Keratinocyte (primary cell): ENCODE data around the gene TSPAN17. TPM values are rescaled to one million over a fixed set of nuclear protein-coding genes. Genes with fewer than 3 reads are reported as not detected.

Experiments used
- DNase-seq: peaks from one replicate; pipeline ENCODE4 v3.0.0-alpha.2; 2011; ENCODE audit warnings: low read depth, missing footprints, low spot score
- FAIRE-seq: peaks from 2 replicates; lab custom pipeline; 2011; peaks lifted over from hg19 to GRCh38; lab: Jason Lieb, UNC
- H2AFZ ChIP-seq: 2 replicates; pipeline ENCODE4 v1.6.0; 2012; ENCODE audit warnings: low read length, control low read depth, inconsistent platforms; ENCODE audit not compliant: control insufficient read depth
- H3K27ac ChIP-seq: 2 replicates; pipeline ENCODE4 v1.5.1; 2011; ENCODE audit warnings: low read length; ENCODE audit not compliant: control insufficient read depth, insufficient read depth
- H3K27me3 ChIP-seq: 3 replicates; pipeline ENCODE4 v1.6.0; 2011; ENCODE audit warnings: low read length; ENCODE audit not compliant: control insufficient read depth, insufficient read depth; ENCODE audit errors: extremely low read depth
- H3K36me3 ChIP-seq, 2 experiments: 2 replicates in 1 of 2; 3 replicates in 1 of 2; pipeline ENCODE4 v1.5.1; 2011; ENCODE audit warnings: low read length in 2 of 2, mild to moderate bottlenecking in 1 of 2; ENCODE audit not compliant: control insufficient read depth in 2 of 2, insufficient read depth in 2 of 2; ENCODE audit errors: extremely low read depth in 1 of 2
- H3K4me1 ChIP-seq: 3 replicates; pipeline ENCODE4 v1.5.1; 2011; ENCODE audit warnings: low read length; ENCODE audit not compliant: control insufficient read depth, insufficient read depth; ENCODE audit errors: extremely low read depth
- H3K4me2 ChIP-seq: 3 replicates; pipeline ENCODE4 v1.6.0; 2011; ENCODE audit warnings: low read depth, low read length; ENCODE audit not compliant: control insufficient read depth, insufficient read depth; ENCODE audit errors: extremely low read depth
- H3K4me3 ChIP-seq, 3 experiments: fragments of 200-600 bp in 1 of 3; sonication (generic) in 1 of 3; 2 replicates in 2 of 3; 3 replicates in 1 of 3; pipeline ENCODE4 v1.5.1; 2011 to 2016; ENCODE audit warnings: low read length in 3 of 3, mild to moderate bottlenecking in 3 of 3, control low read depth in 2 of 3, inconsistent platforms in 1 of 3, low read depth in 1 of 3, mixed read lengths in 1 of 3, mixed run types in 1 of 3, moderate library complexity in 1 of 3; ENCODE audit not compliant: control insufficient read depth in 2 of 3, insufficient read depth in 2 of 3; ENCODE audit errors: extremely low read depth in 1 of 3
- H3K79me2 ChIP-seq: 2 replicates; pipeline ENCODE4 v1.6.0; 2012; ENCODE audit warnings: low read length; ENCODE audit not compliant: control insufficient read depth, insufficient read depth
- H3K9ac ChIP-seq: 3 replicates; pipeline ENCODE4 v1.6.0; 2011; ENCODE audit warnings: low read length; ENCODE audit not compliant: control insufficient read depth, insufficient read depth; ENCODE audit errors: extremely low read depth
- H3K9me1 ChIP-seq: 3 replicates; pipeline ENCODE4 v1.6.0; 2011; ENCODE audit warnings: low read length; ENCODE audit not compliant: control insufficient read depth, insufficient read depth; ENCODE audit errors: extremely low read depth
- H3K9me3 ChIP-seq: 2 replicates; pipeline ENCODE4 v1.5.1; 2012; ENCODE audit warnings: low read depth, low read length; ENCODE audit not compliant: control insufficient read depth
- H4K20me1 ChIP-seq: 3 replicates; pipeline ENCODE4 v1.6.0; 2011; ENCODE audit warnings: low read length; ENCODE audit not compliant: control insufficient read depth, insufficient read depth; ENCODE audit errors: extremely low read depth
- CTCF ChIP-seq, 3 experiments: IDR thresholded peaks in 1 of 3; conservative IDR thresholded peaks in 1 of 3; optimal IDR thresholded peaks in 1 of 3; 2 replicates in 2 of 3; 3 replicates in 1 of 3; pipeline versions ENCODE3 to v1.5.1; 2011; ENCODE audit warnings: low read length in 3 of 3, mild to moderate bottlenecking in 3 of 3, moderate library complexity in 2 of 3, control low read depth in 1 of 3, inconsistent platforms in 1 of 3; ENCODE audit not compliant: insufficient read depth in 2 of 3; ENCODE audit errors: extremely low read depth in 1 of 3
- EZH2 ChIP-seq: IDR thresholded peaks from one replicate; pipeline ENCODE4 v1.6.1; 2012; ENCODE audit warnings: inconsistent platforms, mild to moderate bottlenecking, low read length, moderate library complexity
- dilution Hi-C: fragments of 300-500 bp; cut with MboI; formaldehyde crosslinking; loops from one replicate; pipeline ENCODE4 v1.7.0; 2020; ENCODE audit warnings: low sequenced_read_pairs; ENCODE audit not compliant: extremely low pct_ligation_motif_present
- polyA plus RNA-seq, 5 experiments: library from polyadenylated mRNA; depleted of rRNA in 3 of 5; stranded (reverse) in 3 of 5; stranded (forward) in 1 of 5; unstranded in 1 of 5; fragments of >200 nt; gene quantifications; 1 replicate in 1 of 5; 2 replicates in 3 of 5; 3 replicates in 1 of 5; pipeline versions ENCODE4 v1.2.1 to v1.2.3, GENCODE V29; 2011 to 2012; ENCODE audit warnings: missing spikeins in 2 of 5, low read depth in 1 of 5, low replicate concordance in 1 of 5

TSPAN17 gene
- polyA plus RNA-seq, 1 donor (not counting 4 experiments of a cell fraction or from before 2014, with no cell fraction given) = 53.1 TPM

- Histone ChIP-seq H3K27ac (no peak overlapping the region), H4K20me1 (no peaks in the 10 kb centered on the region), H3K9me1 (no peaks in the 10 kb centered on the region), H3K9ac (no peak overlapping the region), H3K4me1 (no peaks in the 10 kb centered on the region), H3K27me3 (peaks cover 14% of the 10 kb centered on the region), H3K79me2 (no peaks in the 10 kb centered on the region), H3K9me3 (no peaks in the 10 kb centered on the region), H3K36me3 (no peaks in the 10 kb centered on the region), H3K4me2 (no peak overlapping the region), H3K4me3 (no peak overlapping the region), H2AFZ (no peak overlapping the region)
- dilution Hi-C loops = no loop called here
- TF ChIP-seq EZH2 (no peak), CTCF (optimal IDR thresholded peaks at IDR 0.05 in 1 of 3, IDR thresholded peaks at IDR 0.05 in 1 of 3, conservative IDR thresholded peaks at IDR 0.05 in 1 of 3; ENCODE audit: extremely low read depth in 1 of 3, insufficient read depth in 2 of 3, low read length in 3 of 3) (no peak)
- DNase-seq = no peak
- no peak for FAIRE-seq
Measured at GRCh38 chr5:176637556-176637955, 9.7 kb upstream of the TSPAN17 start.

GRCh38 chr5:176638437-176638836, 8.8 kb upstream of the TSPAN17 start:
- H3K9me1 ChIP-seq = no peaks in the 10 kb centered on the region
- H3K27me3 ChIP-seq = peaks cover 7% of the 10 kb centered on the region
- FAIRE-seq (no peak), DNase-seq (no peak)
- no peaks in the 10 kb centered on the region for H3K4me1 ChIP-seq
- TF ChIP-seq EZH2 = no peak
- no peak for TF ChIP-seq CTCF (optimal IDR thresholded peaks at IDR 0.05 in 1 of 3, IDR thresholded peaks at IDR 0.05 in 1 of 3, conservative IDR thresholded peaks at IDR 0.05 in 1 of 3; ENCODE audit: extremely low read depth in 1 of 3, insufficient read depth in 2 of 3, low read length in 3 of 3)
- H3K9ac ChIP-seq = no peak overlapping the region
- no peaks in the 10 kb centered on the region for H3K36me3 ChIP-seq
- no peak overlapping the region for H3K27ac ChIP-seq
- dilution Hi-C loops = no loop called here
- H3K4me3 ChIP-seq = no peak overlapping the region
- H4K20me1 ChIP-seq = no peaks in the 10 kb centered on the region
- no peak overlapping the region for H3K4me2 ChIP-seq
- no peaks in the 10 kb centered on the region for H3K79me2 ChIP-seq
- H2AFZ ChIP-seq = no peak overlapping the region
- H3K9me3 ChIP-seq = no peaks in the 10 kb centered on the region
